ENCODE measurements around the gene FAM241B.
A peak's percentile ranks its signal among the peaks of the same experiment; 100 is the strongest.

The FAM241B gene

GRCh38 chr10:69650589-69651261, 20.7 kb downstream of the FAM241B start:
- Histone ChIP-seq H3K36me3 (ENCODE audit: control insufficient read depth in 2 of 2, insufficient read depth in 1 of 2, low read length in 2 of 2) (no peaks in the 10 kb centered on the region), H3K9me3 (ENCODE audit: control insufficient read depth, insufficient read depth, low read depth, low read length) (no peaks in the 10 kb centered on the region), H3K27ac (ENCODE audit: extremely low read depth, low read depth, low read length) (no peak overlapping the region), H3K4me3 (ENCODE audit: low read depth, low read length) (no peak overlapping the region), H3K4me1 (ENCODE audit: control insufficient read depth, insufficient read depth, low read length) (no peaks in the 10 kb centered on the region)
- TF ChIP-seq ZNF514 (tag by site-specific recombination; IDR thresholded peaks at IDR 0.05) (no peak), ZIC2 (tag by site-specific recombination; IDR thresholded peaks at IDR 0.05) (peak; percentile 89), ZBTB48 (tag by site-specific recombination; IDR thresholded peaks at IDR 0.05) (no peak)
- CTCF ChIA-PET: interaction anchor here (1.1 to 1.6 kb wide), 2 partner anchors 66 to 135 kb away, joined by 4 to 6 read pairs; no protein-coding TSS in a partner anchor
- POLR2A ChIA-PET: no interaction called here

GRCh38 chr10:69651362-69651761, 21.3 kb downstream of the FAM241B start:
- Histone ChIP-seq H3K27ac (ENCODE audit: extremely low read depth, low read depth, low read length) (no peak overlapping the region), H3K4me1 (ENCODE audit: control insufficient read depth, insufficient read depth, low read length) (no peaks in the 10 kb centered on the region), H3K9me3 (ENCODE audit: control insufficient read depth, insufficient read depth, low read depth, low read length) (no peaks in the 10 kb centered on the region), H3K36me3 (ENCODE audit: control insufficient read depth in 2 of 2, insufficient read depth in 1 of 2, low read length in 2 of 2) (no peaks in the 10 kb centered on the region), H3K4me3 (ENCODE audit: low read depth, low read length) (no peak overlapping the region)
- TF ChIP-seq WT1 (tag by site-specific recombination; IDR thresholded peaks at IDR 0.05): no peak
- ChIA-PET CTCF (interaction anchor here (1.6 kb wide), 1 partner anchor 65 kb away, joined by 6 read pairs; no protein-coding TSS in a partner anchor), POLR2A (no interaction called here)

GRCh38 chr10:69652111-69652856, 22.2 kb downstream of the FAM241B start:
- no peak overlapping the region for H3K4me3 ChIP-seq (ENCODE audit: low read depth, low read length)
- no peaks in the 10 kb centered on the region for H3K9me3 ChIP-seq (ENCODE audit: control insufficient read depth, insufficient read depth, low read depth, low read length)
- no peaks in the 10 kb centered on the region for H3K4me1 ChIP-seq (ENCODE audit: control insufficient read depth, insufficient read depth, low read length)
- TF ChIP-seq ZNF571 (tag by site-specific recombination; IDR thresholded peaks at IDR 0.05) (no peak), ZNF449 (tag by site-specific recombination; IDR thresholded peaks at IDR 0.05) (no peak), GLIS1 (tag by site-specific recombination; IDR thresholded peaks at IDR 0.05) (0 out of 2 replicates have a peak, but pooled peaks have one; percentile 9), ZNF169 (tag by site-specific recombination; IDR thresholded peaks at IDR 0.05) (no peak), ZNF221 (tag by site-specific recombination; IDR thresholded peaks at IDR 0.05; ENCODE audit: borderline replicate concordance) (no peak), ZNF248 (tag by site-specific recombination; IDR thresholded peaks at IDR 0.05) (no peak), SCRT2 (tag by site-specific recombination; IDR thresholded peaks at IDR 0.05) (no peak), RBAK (tag by site-specific recombination; IDR thresholded peaks at IDR 0.05) (no peak)
- ChIA-PET POLR2A (no interaction called here), CTCF (interaction anchor here (0.6 to 2.9 kb wide), 5 partner anchors 7 to 137 kb away, joined by 3 to 11 read pairs (median 6); no protein-coding TSS in a partner anchor)
- no peak overlapping the region for H3K27ac ChIP-seq (ENCODE audit: extremely low read depth, low read depth, low read length)
- H3K36me3 ChIP-seq (ENCODE audit: control insufficient read depth in 2 of 2, insufficient read depth in 1 of 2, low read length in 2 of 2): no peaks in the 10 kb centered on the region

GRCh38 chr10:69652857-69653199, 22.8 kb downstream of the FAM241B start:
- CTCF ChIA-PET: interaction anchor here (0.6 to 2.9 kb wide), 6 partner anchors 8 to 150 kb away, joined by 3 to 11 read pairs (median 5); no protein-coding TSS in a partner anchor
- no peaks in the 10 kb centered on the region for H3K4me1 ChIP-seq (ENCODE audit: control insufficient read depth, insufficient read depth, low read length)
- no peak overlapping the region for H3K27ac ChIP-seq (ENCODE audit: extremely low read depth, low read depth, low read length)
- TF ChIP-seq ZNF169 (tag by site-specific recombination; IDR thresholded peaks at IDR 0.05) (no peak), ZNF747 (tag by site-specific recombination; IDR thresholded peaks at IDR 0.05) (no peak), ZNF707 (tag by site-specific recombination; IDR thresholded peaks at IDR 0.05) (no peak), SCRT1 (tag by site-specific recombination; IDR thresholded peaks at IDR 0.05; ENCODE audit: borderline replicate concordance) (no peak), ZNF433 (tag by site-specific recombination; IDR thresholded peaks at IDR 0.05; ENCODE audit: low read depth) (no peak), ZFP41 (tag by site-specific recombination; IDR thresholded peaks at IDR 0.05; ENCODE audit: borderline replicate concordance) (no peak), ZNF600 (tag by site-specific recombination; IDR thresholded peaks at IDR 0.05) (no peak)
- POLR2A ChIA-PET: no interaction called here
- H3K36me3 ChIP-seq (ENCODE audit: control insufficient read depth in 2 of 2, insufficient read depth in 1 of 2, low read length in 2 of 2): no peaks in the 10 kb centered on the region
- no peak overlapping the region for H3K4me3 ChIP-seq (ENCODE audit: low read depth, low read length)
- no peaks in the 10 kb centered on the region for H3K9me3 ChIP-seq (ENCODE audit: control insufficient read depth, insufficient read depth, low read depth, low read length)
